Measurements from ENCODE around the gene UBE2B. TPM values are rescaled to one million over a fixed set of nuclear protein-coding genes. Genes with fewer than 3 reads are reported as not detected.

UBE2B gene
- total RNA-seq, result 10.1 and 18.6 TPM in 2 replicates

GRCh38 chr5:134370871-134371833, at the start of gene UBE2B:
UBE2B (plus strand) TSS chr5:134371569; CDS start chr5:134371596, 27 bp downstream.

GRCh38 chr5:134411546-134412266, 40.3 kb downstream of the UBE2B start, which contains the start of gene CDKN2AIPNL:
CDKN2AIPNL (minus strand) TSS chr5:134411881; CDS start chr5:134411854, 27 bp downstream.

Other genes starting within 250 kb of the UBE2B start
- gene SKP1, start 194.6 kb upstream of the UBE2B start, total RNA-seq, result 152 and 171 TPM in 2 replicates
- gene PPP2CA, start 145.5 kb upstream of the UBE2B start, total RNA-seq, result 69.7 and 131 TPM in 2 replicates
- 1.9 TPM in 1 of 2 replicates, not detected in the other for gene CDKL3, start 4.4 kb upstream of the UBE2B start, total RNA-seq
- gene CDKN2AIPNL, start 40.3 kb downstream of the UBE2B start, total RNA-seq, result 22.8 and 37.0 TPM in 2 replicates
- 30.1 and 31.7 TPM in 2 replicates for gene JADE2, start 154.1 kb downstream of the UBE2B start, total RNA-seq

All from mesangial cell (primary cell).